Measurements from ENCODE around the gene CFAP65. TPM values are rescaled to one million over a fixed set of nuclear protein-coding genes. Genes with fewer than 3 reads are reported as not detected.

CFAP65 gene
- polyA plus RNA-seq, 1 donor (not counting 4 experiments of a cell fraction or from before 2014, with no cell fraction given), result not detected

GRCh38 chr2:219023045-219023605 is 18.2 kb downstream of the CFAP65 start:
- Histone ChIP-seq H4K20me1 (ENCODE audit: control insufficient read depth, extremely low read depth, insufficient read depth, low read length) (no peaks in the 10 kb centered on the region), H3K4me2 (ENCODE audit: control insufficient read depth, extremely low read depth, insufficient read depth, low read depth, low read length) (no peak overlapping the region), H3K9ac (ENCODE audit: control insufficient read depth, extremely low read depth, insufficient read depth, low read length) (no peak overlapping the region), H3K9me1 (ENCODE audit: control insufficient read depth, extremely low read depth, insufficient read depth, low read length) (no peaks in the 10 kb centered on the region), H3K27ac (ENCODE audit: control insufficient read depth, insufficient read depth, low read length) (no peak overlapping the region), H3K27me3 (ENCODE audit: control insufficient read depth, extremely low read depth, insufficient read depth, low read length) (peaks cover 27% of the 10 kb centered on the region), H3K4me3 (ENCODE audit: control insufficient read depth in 2 of 3, extremely low read depth in 1 of 3, insufficient read depth in 2 of 3, low read depth in 1 of 3, low read length in 3 of 3) (no peak overlapping the region), H3K9me3 (ENCODE audit: control insufficient read depth, low read depth, low read length) (no peaks in the 10 kb centered on the region), H3K79me2 (ENCODE audit: control insufficient read depth, insufficient read depth, low read length) (no peaks in the 10 kb centered on the region), H3K36me3 (ENCODE audit: control insufficient read depth in 2 of 2, extremely low read depth in 1 of 2, insufficient read depth in 2 of 2, low read length in 2 of 2) (no peaks in the 10 kb centered on the region), H2AFZ (ENCODE audit: control insufficient read depth, low read length) (no peak overlapping the region), H3K4me1 (ENCODE audit: control insufficient read depth, extremely low read depth, insufficient read depth, low read length) (no peaks in the 10 kb centered on the region)
- no peak for TF ChIP-seq CTCF (optimal IDR thresholded peaks at IDR 0.05 in 1 of 3, IDR thresholded peaks at IDR 0.05 in 1 of 3, conservative IDR thresholded peaks at IDR 0.05 in 1 of 3; ENCODE audit: extremely low read depth in 1 of 3, insufficient read depth in 2 of 3, low read length in 3 of 3)
- TF ChIP-seq EZH2 (IDR thresholded peaks at IDR 0.05; ENCODE audit: low read length), result no peak
- dilution Hi-C loops (cut with MboI; ENCODE audit: extremely low pct_ligation_motif_present, low sequenced_read_pairs), result no loop called here
- no peak for FAIRE-seq
- no peak for DNase-seq (ENCODE audit: low read depth, low spot score)

GRCh38 chr2:219022616-219023015 is 18.7 kb downstream of the CFAP65 start:
- Histone ChIP-seq H3K4me3 (ENCODE audit: control insufficient read depth in 2 of 3, extremely low read depth in 1 of 3, insufficient read depth in 2 of 3, low read depth in 1 of 3, low read length in 3 of 3) (no peak overlapping the region), H3K27ac (ENCODE audit: control insufficient read depth, insufficient read depth, low read length) (no peak overlapping the region), H3K9me1 (ENCODE audit: control insufficient read depth, extremely low read depth, insufficient read depth, low read length) (no peaks in the 10 kb centered on the region), H3K36me3 (ENCODE audit: control insufficient read depth in 2 of 2, extremely low read depth in 1 of 2, insufficient read depth in 2 of 2, low read length in 2 of 2) (no peaks in the 10 kb centered on the region), H3K79me2 (ENCODE audit: control insufficient read depth, insufficient read depth, low read length) (no peaks in the 10 kb centered on the region), H3K9ac (ENCODE audit: control insufficient read depth, extremely low read depth, insufficient read depth, low read length) (no peak overlapping the region), H3K9me3 (ENCODE audit: control insufficient read depth, low read depth, low read length) (no peaks in the 10 kb centered on the region), H3K27me3 (ENCODE audit: control insufficient read depth, extremely low read depth, insufficient read depth, low read length) (peaks cover 29% of the 10 kb centered on the region), H3K4me2 (ENCODE audit: control insufficient read depth, extremely low read depth, insufficient read depth, low read depth, low read length) (no peak overlapping the region), H2AFZ (ENCODE audit: control insufficient read depth, low read length) (no peak overlapping the region), H3K4me1 (ENCODE audit: control insufficient read depth, extremely low read depth, insufficient read depth, low read length) (no peaks in the 10 kb centered on the region), H4K20me1 (ENCODE audit: control insufficient read depth, extremely low read depth, insufficient read depth, low read length) (no peaks in the 10 kb centered on the region)
- dilution Hi-C loops (cut with MboI; ENCODE audit: extremely low pct_ligation_motif_present, low sequenced_read_pairs), result no loop called here
- FAIRE-seq (no peak), DNase-seq (ENCODE audit: low read depth, low spot score) (no peak)
- TF ChIP-seq CTCF (optimal IDR thresholded peaks at IDR 0.05 in 1 of 3, IDR thresholded peaks at IDR 0.05 in 1 of 3, conservative IDR thresholded peaks at IDR 0.05 in 1 of 3; ENCODE audit: extremely low read depth in 1 of 3, insufficient read depth in 2 of 3, low read length in 3 of 3) (no peak), EZH2 (IDR thresholded peaks at IDR 0.05; ENCODE audit: low read length) (no peak)

All from keratinocyte (primary cell).